Stimulated activated CD8-positive, alpha-beta memory T cell treated with anti-CD3 and anti-CD28 coated beads, Interleukin-7, amount 100 ng/mL, for 4 hours (primary cell): ENCODE results near the gene PAK2.
"Not testable (repeated sequence)": the region's sequence is repeated elsewhere in the genome, so short reads cannot be mapped to it uniquely, and the experiment has no call there.

Experiments
- DNase-seq, 2 donors: peaks; one replicate each; pipeline ENCODE4 v3.0.0-alpha.2; 2020; ENCODE audit warnings: low read depth in 2 of 2

Gene PAK2

DNA sequence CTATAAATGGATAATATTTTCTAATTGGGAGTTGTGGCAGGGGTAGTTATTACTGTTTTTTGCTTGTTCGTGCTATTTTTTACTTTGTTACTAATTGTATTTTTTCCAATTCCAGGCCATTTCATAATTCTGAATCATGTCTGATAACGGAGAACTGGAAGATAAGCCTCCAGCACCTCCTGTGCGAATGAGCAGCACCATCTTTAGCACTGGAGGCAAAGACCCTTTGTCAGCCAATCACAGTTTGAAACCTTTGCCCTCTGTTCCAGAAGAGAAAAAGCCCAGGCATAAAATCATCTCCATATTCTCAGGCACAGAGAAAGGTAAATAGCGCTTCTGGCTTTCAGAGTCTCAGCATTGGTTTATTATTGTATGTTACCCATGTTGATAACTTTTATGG, 42.9 kb downstream of the PAK2 start:
- DNase-seq = no peak

DNA sequence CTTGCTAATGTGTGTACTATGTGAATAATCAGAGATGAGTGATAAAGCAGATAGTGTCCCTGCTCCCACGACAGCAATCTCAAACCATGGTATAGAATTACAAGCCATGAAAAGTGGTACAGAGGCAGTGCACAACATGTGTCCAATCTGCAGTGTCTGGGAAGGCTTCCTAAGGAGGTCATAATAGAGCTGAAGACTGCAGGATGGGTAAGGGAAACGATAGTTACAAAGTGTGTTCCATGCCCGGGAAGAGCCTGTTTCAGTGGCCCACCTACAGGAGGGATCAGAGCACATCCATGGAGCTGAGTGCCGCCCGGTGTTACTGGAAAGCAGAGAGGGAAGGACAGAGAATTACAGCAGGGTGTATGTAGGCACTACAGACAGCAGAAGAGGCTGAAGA, 48.9 kb downstream of the PAK2 start:
- no peak for DNase-seq

DNA sequence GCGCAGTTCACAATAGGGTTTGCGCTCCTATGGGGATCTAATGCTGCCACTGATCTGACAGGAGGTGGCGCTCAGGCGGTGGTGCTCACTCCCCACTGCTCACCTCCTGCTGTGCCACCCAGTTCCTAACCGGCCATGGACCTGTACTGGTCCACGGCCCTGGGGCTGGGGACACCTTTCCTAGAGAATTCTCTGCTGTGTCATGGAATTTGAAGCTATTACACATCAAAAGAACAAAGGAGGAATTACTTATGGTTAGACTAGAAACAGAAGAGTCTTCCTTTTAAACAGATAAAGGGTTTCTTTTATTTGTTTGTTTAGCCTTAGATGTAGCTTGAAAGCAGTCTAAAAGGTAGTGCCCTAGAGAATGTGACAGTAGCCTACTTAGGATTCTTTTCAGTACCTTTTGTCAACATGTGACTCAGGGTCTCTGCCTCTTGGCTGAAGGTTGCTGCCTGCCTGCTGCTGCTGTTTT, 50.3 kb downstream of the PAK2 start:
- DNase-seq = no peak

- DNase-seq = no peak
Measured at GRCh38 chr3:196790636-196791035, 51.0 kb downstream of the PAK2 start.

DNA sequence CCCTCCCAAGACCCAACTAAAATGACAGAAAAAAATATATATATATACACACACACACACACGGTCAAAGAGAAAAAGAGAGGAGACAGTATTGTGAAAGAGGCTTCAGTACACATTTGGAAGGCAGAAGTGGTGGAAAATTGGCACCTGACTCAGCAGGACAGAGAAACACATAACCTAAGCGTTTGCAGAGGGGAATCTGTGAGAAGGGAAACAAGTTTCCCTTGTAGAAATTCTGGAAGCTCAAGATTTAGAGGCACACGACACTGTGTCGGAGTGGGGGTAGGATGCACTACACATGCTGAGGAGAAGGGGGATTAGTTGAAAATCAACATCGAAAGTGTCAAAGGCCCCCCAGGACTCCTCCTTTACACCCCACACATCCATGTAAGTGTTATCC, 53.1 kb downstream of the PAK2 start:
- DNase-seq = no peak

DNA sequence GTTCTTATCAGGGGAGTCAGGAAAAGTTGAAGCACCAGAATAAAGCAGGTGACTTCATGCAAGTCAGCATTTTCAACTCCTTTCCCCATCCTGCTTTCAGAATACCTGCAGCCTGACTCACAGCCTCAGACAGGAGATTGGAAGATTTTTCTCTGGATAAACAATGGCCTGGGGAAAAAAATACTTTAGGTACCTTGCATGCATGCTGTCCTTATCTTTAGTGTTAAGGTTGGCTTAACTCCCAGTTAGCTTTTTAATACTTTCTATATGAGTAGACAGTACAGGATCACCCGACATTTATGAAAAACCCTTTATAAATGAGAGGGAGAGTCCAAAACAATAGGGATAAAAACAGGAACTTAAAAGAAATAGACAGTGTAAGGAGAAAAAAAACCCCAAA, 53.6 kb downstream of the PAK2 start:
- no peak for DNase-seq

DNA sequence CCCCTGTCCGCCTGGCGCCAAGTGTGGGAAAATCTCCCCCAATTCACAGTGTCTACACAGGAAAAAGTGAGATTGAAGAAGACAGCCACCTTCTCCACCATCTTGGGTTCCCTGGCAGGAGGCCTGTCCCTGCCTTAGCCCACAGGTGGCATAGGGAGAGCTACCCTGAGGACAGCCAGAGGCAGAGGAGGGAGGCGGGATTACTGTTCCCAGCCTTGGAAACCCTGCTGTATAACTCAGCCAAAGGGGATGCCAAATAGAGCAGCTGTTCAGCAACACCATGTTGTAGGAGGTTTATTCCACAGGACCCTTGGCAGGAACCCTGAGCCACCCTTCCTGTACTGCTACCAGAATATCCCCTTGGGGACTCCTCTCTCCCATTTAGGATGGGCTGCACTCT, 54.8 kb downstream of the PAK2 start:
- no peak for DNase-seq

GRCh38 chr3:196796317-196796716, 56.7 kb downstream of the PAK2 start:
- no peak for DNase-seq

- no peak for DNase-seq
Measured at GRCh38 chr3:196800742-196801434, 61.2 kb downstream of the PAK2 start.

DNA sequence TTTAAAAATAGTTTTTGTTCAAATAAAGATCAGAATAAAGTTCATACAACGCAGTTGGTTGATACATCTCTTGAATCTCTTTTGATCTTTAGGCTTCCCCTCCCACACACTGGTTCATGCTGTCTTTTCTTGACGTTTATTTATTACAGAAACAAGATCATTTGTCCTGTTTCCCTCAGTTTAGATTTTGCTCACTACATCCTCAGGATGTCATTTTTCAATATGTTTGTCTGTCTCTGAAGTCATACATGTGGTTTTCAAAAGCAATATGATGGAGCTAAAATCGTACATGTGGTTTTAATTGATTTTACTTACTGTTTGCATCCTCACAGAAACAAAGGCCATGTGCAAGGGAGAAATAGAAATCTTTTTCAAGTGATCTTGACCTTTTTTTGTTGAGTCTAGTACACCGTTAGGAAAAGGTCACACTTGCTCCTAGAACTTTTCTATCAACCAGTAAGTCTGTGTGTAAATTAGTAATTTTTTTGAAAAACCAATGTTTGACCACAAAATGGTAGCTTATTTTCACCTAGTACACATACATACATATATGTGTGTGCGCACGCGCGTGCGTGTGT, 64.3 kb downstream of the PAK2 start:
- no peak for DNase-seq

DNA sequence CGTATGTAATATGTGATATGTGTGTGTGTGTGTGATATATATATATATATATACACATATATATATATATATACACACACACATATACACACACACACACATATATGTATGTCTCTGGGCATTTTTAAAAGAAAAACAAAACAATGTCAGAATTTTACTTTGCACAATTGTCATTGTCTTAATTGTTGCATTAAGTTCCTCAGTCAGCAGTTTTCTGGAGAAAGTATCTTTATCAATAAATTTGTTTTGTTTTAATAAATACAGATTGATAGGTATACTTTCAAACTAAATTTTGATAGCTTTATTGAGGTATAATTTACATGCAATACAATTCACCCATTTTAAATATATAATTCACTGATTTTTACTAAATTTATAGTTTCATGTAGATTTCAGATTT, 65.1 kb downstream of the PAK2 start:
- DNase-seq = no peak

GRCh38 chr3:196810963-196811581, 71.4 kb downstream of the PAK2 start:
- DNase-seq = no peak

DNA sequence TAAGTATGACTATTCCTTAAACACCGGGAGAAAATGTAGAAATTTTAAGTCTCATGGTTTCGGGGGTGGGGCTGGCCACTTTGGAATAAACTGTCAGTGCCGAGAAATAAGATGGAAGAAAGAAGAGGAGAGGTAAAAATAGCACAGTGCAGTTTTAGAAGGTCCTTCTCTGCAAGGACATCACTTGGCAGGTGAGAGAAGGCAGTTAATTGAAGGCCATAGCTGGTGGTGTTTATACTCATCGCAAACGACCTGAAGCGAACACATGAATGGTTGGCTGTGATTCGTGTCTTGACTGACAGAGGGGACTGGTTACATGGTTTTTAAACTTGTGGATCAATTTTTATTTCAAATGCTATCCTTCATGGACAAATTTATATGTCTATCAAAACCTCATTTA, 73.2 kb downstream of the PAK2 start:
- no peak for DNase-seq

DNA sequence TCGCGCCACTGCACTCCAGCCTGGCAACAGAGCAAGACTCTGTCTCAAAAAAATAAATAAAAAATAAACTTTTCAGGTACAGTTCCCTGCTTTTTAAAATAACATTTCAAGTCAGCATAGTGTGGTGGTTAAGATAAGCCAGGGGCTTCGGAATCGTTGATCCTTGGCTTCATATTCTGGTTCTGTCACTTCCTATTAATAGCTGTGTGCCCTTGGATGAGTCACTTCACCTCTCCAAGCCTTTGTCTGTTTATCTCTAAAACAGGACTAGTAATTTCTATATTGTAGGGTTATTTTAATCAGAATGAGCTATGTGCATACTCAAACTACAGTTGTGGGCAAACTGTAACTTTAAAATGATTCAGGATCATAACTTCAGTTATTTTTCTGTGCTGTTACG, 74.2 kb downstream of the PAK2 start:
- DNase-seq = no peak

DNA sequence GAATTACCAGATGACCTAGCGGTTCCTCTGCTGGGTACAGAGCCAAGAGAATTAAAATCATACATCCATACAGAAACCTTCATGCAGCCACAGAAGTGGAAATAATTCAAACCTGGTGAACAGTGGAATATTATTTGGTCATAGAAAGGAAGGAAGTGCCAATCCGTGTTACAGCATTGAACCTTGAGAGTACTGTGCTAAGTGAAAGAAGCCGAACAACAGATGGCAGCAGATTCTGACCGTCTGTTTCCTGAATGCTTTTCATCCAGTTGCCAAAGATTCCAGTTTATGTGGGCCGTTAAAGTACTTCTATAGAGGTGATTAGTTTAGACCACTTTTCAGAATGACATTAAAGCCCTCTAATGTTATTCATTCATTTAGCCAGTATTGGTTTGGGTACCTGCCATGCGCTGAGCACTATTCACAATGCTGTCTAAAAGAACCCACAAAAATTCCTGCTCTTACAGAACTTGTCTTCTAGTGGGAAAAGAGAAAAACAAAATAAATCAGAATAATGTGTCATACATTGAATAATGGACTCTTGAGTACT, 82.2 kb downstream of the PAK2 start:
- no peak for DNase-seq

- DNase-seq = not testable (repeated sequence)
Measured at GRCh38 chr3:196829651-196830050, 90.0 kb downstream of the PAK2 start.

DNA sequence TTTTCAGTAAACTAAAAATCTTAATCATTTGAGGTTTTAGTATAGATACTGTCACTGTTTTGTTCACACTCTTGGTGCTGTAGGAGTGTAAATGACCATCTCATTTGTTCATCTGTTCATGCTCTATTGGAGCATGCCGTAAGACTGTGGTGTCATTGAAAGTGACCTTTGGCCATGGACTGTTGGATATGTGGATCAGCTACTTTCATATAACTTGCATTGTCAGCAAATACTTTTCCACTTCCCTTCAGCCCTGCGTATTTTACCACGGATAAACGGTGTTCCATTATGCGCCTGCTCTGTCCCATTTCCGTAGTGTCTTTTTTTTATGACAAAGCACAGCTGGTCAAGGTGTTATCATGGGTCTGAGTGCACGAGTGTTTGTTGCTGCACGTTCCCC, 95.4 kb downstream of the PAK2 start:
- no peak for DNase-seq

DNA sequence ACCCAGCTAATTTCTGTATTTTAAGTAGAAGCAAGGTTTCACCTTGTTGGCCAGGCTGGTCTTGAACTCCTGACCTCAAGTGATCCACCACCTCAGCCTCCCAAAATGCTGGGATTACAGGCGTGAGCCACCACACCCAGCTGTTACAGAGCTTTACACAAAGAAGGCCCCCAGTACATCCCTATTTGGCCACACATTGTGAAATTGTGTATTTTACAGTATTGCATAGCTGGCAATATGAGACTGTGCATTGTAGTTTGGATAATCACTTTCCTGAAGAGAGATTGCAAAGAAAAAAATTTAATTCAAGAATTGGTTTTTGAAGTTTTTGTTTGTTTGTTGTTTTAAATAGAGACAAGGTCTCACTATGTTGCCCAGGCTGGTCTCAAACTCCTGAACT, 97.0 kb downstream of the PAK2 start:
- DNase-seq = not testable (repeated sequence)

DNA sequence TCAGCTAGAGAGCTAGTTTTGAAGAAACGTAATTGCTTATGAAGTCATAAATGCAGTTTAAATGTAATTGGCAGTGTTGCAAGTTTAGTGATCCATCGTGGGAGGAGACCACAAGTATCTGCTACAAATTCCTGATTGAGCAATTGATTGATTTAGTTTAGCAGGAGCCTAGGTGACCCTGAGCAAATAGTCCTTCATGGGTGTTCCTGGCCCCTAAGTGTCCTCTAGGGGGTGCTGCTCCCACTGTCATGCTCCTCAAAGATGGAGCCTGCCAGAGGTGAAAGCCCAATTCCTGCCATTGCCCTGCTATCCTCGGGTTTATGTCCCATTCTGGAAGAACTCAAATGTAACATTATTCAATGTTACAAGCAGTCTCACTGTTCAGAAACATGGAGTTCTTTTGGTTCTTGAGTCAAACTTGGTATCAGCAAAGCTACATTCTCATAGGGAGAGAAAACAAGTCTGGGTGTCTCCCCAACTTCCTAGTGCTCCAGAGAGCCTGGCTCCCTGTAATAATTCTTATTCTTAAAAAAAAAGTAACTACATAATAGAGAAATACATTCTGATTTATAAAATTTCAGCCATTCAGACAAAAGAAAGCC, 98.3 kb downstream of the PAK2 start:
- DNase-seq = peak; percentile 48 to 58

DNA sequence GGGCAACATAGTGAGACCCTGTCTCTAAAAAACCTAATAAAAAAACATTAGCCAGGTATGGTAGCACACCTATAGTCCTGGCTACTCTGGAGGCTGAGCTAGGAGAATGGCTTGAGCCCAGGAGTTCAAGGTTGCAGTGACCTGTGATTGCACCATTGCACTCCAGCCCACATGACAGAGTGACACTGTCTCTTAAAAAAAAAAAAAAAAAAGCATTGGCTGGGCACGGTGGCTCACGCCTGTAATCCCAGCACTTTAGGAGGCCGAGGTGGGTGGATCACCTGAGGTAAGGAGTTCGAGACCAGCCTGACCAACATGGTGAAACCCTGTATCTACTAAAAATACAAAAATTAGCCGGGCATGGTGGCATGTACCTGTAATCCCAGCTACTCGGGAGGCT, 99.7 kb downstream of the PAK2 start:
- DNase-seq = not testable (repeated sequence)

DNA sequence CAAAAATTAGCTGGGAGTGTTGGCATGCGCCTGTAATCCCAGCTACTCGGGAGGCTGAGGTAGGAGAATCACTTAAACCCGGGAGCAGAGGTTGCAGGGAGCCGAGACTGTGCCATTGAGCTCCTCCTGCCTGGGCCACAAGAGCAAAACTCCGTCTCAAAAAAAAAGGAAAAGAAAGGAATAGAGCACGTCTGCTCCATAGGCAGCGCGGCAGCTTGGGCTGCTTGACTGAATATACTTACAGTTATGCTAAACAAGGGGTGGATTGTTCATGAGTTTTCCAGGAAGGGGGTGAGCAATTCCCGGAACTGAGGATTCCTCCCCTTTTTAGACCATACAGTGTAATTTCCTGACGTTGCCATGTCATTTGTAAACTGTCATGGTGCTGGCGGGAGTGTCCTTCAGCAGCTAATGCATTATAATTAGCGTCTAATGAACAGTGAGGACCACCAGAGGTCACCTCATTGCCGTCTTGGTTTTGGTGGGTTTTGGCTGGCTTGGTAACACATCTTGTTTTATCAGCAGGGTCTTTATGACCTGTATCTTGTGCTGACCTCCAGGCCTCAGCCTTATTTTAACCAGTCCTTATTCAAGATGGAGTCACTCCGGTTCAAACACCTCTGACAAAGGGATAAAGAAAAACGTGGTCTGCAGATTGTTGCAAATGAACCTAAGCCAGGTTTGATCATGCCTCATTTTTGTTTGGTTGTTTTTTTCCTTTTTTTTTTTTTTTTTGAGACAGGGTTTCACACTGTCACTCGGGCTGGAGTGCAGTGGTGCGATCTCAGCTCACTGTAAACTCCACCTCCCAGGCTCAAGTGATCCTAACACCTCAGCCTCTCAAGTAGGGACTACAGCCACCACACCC, 103.1 kb downstream of the PAK2 start:
- DNase-seq = no peak
